SK-N-MC (cell line): ENCODE data around the gene THOP1.

Experiments used
- EZH2 ChIP-seq: fragments of 200-600 bp; sonication (generic); IDR thresholded peaks from one replicate; pipeline ENCODE4 v1.6.1; 2017; ENCODE audit warnings: antibody characterized with exemption
- POLR2AphosphoS5 ChIP-seq: IDR thresholded peaks from 2 replicates; pipeline ENCODE4 v1.6.1; 2012; ENCODE audit warnings: mild to moderate bottlenecking, low read depth, low read length, borderline replicate concordance

DNA sequence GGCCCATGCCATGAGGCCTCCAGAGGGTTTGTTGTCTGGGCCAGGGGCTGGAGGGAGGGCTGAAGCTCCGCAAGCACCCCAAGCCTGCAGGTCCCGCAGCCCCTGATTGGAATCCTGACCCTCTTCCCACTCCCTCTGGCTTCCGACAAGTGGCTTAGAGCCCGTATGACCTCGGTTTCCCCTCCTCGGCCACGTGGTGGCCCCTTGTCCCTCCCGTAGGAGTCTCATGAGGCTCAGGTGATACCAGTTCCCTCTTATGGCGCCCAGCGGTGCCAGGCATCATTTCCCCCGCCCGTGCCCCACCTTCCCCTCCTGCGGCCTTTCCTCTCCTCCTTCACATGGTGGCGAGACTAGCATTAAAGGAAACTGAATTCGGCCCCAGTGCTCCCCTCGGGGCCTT, 6.1 kb downstream of the THOP1 start:
- TF ChIP-seq EZH2 (no peak), POLR2AphosphoS5 (no peak)
